Ovary (tissue), 3 donors: Measurements from ENCODE around the gene UBE2G1.

ENCODE experiments used
- CTCF ChIP-seq, 3 donors: fragments of 450-650 bp in 2 of 3; fragments of 200-600 bp in 1 of 3; IDR thresholded peaks; one replicate each; pipeline versions ENCODE4 v1.5.1 to v1.8.0; 2016 to 2022; ENCODE audit warnings: antibody characterized with exemption in 3 of 3, mild to moderate bottlenecking in 1 of 3
- POLR2A ChIP-seq: fragments of 450-650 bp; IDR thresholded peaks from one replicate; pipeline ENCODE4 v1.6.1; 2017; ENCODE audit warnings: antibody characterized with exemption, mild to moderate bottlenecking, moderate library complexity
- donor health status: DM: no; HTN: no; CAD: no.

- no peak for TF ChIP-seq CTCF (IDR thresholded peaks at IDR 0.05)
- no peak for TF ChIP-seq POLR2A
These were observed 107.6 kb downstream of the UBE2G1 start for GRCh38 chr17:4258867-4259266.
